HepG2 (cell line): Measurements from ENCODE around the gene ACBD7. TPM values are rescaled to one million over a fixed set of nuclear protein-coding genes. Genes with fewer than 3 reads are reported as not detected.

Experiments used
- BCL6 ChIP-seq: IDR thresholded peaks from 2 replicates; pipeline ENCODE4 v1.6.1; 2016; ENCODE audit warnings: missing genetic modification reagents, missing compliant biosample characterization
- ELF3 ChIP-seq: IDR thresholded peaks from 2 replicates; pipeline ENCODE4 v1.6.1; 2016; ENCODE audit warnings: missing genetic modification reagents, missing compliant biosample characterization
- HOXA3 ChIP-seq: sonication (generic); formaldehyde crosslinking; IDR thresholded peaks from 2 replicates; pipeline ENCODE4 v1.5.0; 2020; ENCODE audit warnings: missing genetic modification reagents
- MAZ ChIP-seq, 2 experiments: sonication (generic) in 1 of 2; formaldehyde crosslinking in 1 of 2; IDR thresholded peaks; 2 replicates each; pipeline versions ENCODE4 v1.5.0 to v1.6.1; 2012 to 2020; ENCODE audit warnings: low read depth in 2 of 2, mild to moderate bottlenecking in 2 of 2, borderline replicate concordance in 1 of 2, improper control_type of control experiment in 1 of 2, low read length in 1 of 2, missing genetic modification reagents in 1 of 2, moderate library complexity in 1 of 2
- PHF21A ChIP-seq: sonication (generic); formaldehyde crosslinking; IDR thresholded peaks from 2 replicates; pipeline ENCODE4 v1.5.0; 2020; ENCODE audit warnings: mild to moderate bottlenecking, missing genetic modification reagents
- TBL1XR1 ChIP-seq: fragments of 150-350 bp; IDR thresholded peaks from 2 replicates; pipeline ENCODE4 v1.6.1; 2014; ENCODE audit warnings: borderline replicate concordance, low read length; ENCODE audit not compliant: partially characterized antibody
- TSC22D2 ChIP-seq: sonication (generic); formaldehyde crosslinking; IDR thresholded peaks from 2 replicates; pipeline ENCODE4 v1.5.1; 2020; ENCODE audit warnings: missing genetic modification reagents, mild to moderate bottlenecking, borderline replicate concordance
- YY1 ChIP-seq: IDR thresholded peaks from 2 replicates; pipeline ENCODE4 v1.6.1; 2011; ENCODE audit warnings: low read length, low read depth, moderate library complexity, mild to moderate bottlenecking; ENCODE audit not compliant: insufficient read depth, insufficient replicate concordance
- ZKSCAN1 ChIP-seq: fragments of 150-350 bp; IDR thresholded peaks from 2 replicates; pipeline ENCODE4 v1.6.1; 2014; ENCODE audit warnings: low read length
- ZNF121 ChIP-seq: sonication (generic); formaldehyde crosslinking; IDR thresholded peaks from 2 replicates; pipeline ENCODE4 v1.5.0; 2020; ENCODE audit warnings: mild to moderate bottlenecking, missing genetic modification reagents
- ZNF256 ChIP-seq: sonication (generic); formaldehyde crosslinking; conservative IDR thresholded peaks from 2 replicates; pipeline ENCODE4 v1.4.0; 2020; ENCODE audit warnings: missing genetic modification reagents
- ZNF318 ChIP-seq: sonication (generic); formaldehyde crosslinking; IDR thresholded peaks from 2 replicates; pipeline ENCODE4 v1.4.0; 2020; ENCODE audit warnings: mild to moderate bottlenecking, missing genetic modification reagents
- ZNF547 ChIP-seq: sonication (generic); formaldehyde crosslinking; IDR thresholded peaks from 2 replicates; pipeline ENCODE4 v1.5.1; 2020; ENCODE audit warnings: mild to moderate bottlenecking, missing genetic modification reagents
- ZNF563 ChIP-seq: sonication (generic); formaldehyde crosslinking; IDR thresholded peaks from 2 replicates; pipeline ENCODE4 v1.8.0; 2022; ENCODE audit warnings: mild to moderate bottlenecking, moderate library complexity, missing genetic modification reagents
- ZNF770 ChIP-seq: sonication (generic); formaldehyde crosslinking; IDR thresholded peaks from 2 replicates; pipeline ENCODE4 v1.5.0; 2020; ENCODE audit warnings: mild to moderate bottlenecking, missing genetic modification reagents
- ZXDC ChIP-seq: sonication (generic); formaldehyde crosslinking; IDR thresholded peaks from 2 replicates; pipeline ENCODE4 v1.5.0; 2020; ENCODE audit warnings: mild to moderate bottlenecking, missing genetic modification reagents
- polyA plus RNA-seq, 8 experiments: library from polyadenylated mRNA; depleted of rRNA in 3 of 8; stranded (reverse) in 7 of 8; unstranded in 1 of 8; fragments of >200 nt; fragmentation: Illumina TruSeq in 4 of 8; extraction: Trizol in 4 of 8; gene quantifications; 2 replicates each; pipeline versions ENCODE4 v1.2.1 to v1.2.3, GENCODE V29; 2011 to 2016; ENCODE audit warnings: low read depth in 4 of 8, missing spikeins in 1 of 8, mixed read lengths in 1 of 8; ENCODE audit not compliant: insufficient read depth in 1 of 8
- total RNA-seq, 5 experiments: library from RNA; depleted of rRNA; stranded (reverse); fragments of >200 nt; fragmentation: Illumina TruSeq; extraction: Trizol; gene quantifications; 2 replicates each; pipeline ENCODE4 v1.2.3, GENCODE V29; 2016; ENCODE audit warnings: low read depth in 1 of 5

ACBD7 gene
- total and polyA plus RNA-seq, 2 of the 13 experiments (the other 11 are each of a cell fraction or from before 2014, with no cell fraction given): 1.4 to 2.6 TPM

- TF ChIP-seq ELF3 (CRISPR knock-in tag) (0 out of 2 replicates have a peak, but pooled peaks have one; percentile 15), ZNF121 (no peak), MAZ (IDR thresholded peaks at IDR 0.05; ENCODE audit: borderline replicate concordance, low read depth, low read length) (no peak), MAZ (CRISPR knock-in tag; IDR thresholded peaks at IDR 0.05; ENCODE audit: low read depth) (no peak), ZKSCAN1 (no peak), TSC22D2 (CRISPR knock-in tag) (no peak), PHF21A (CRISPR knock-in tag) (no peak), BCL6 (CRISPR knock-in tag) (0 out of 2 replicates have a peak, but pooled peaks have one; percentile 11), YY1 (no peak), ZNF563 (CRISPR knock-in tag) (no peak), ZNF770 (CRISPR knock-in tag) (peak; percentile 30; the same call in 1 of the 2 replicates), HOXA3 (CRISPR knock-in tag) (no peak), ZNF256 (CRISPR knock-in tag) (no peak), ZNF318 (CRISPR knock-in tag) (no peak), ZXDC (CRISPR knock-in tag) (no peak), ZNF547 (CRISPR knock-in tag) (no peak), TBL1XR1 (no peak)
These were observed 17.9 kb upstream of the ACBD7 start (continued) for GRCh38 chr10:15106352-15107013.
